HEK293T (cell line): ENCODE data around the gene HOXA3.

Experiments used
- CTCF ChIA-PET: fragments of 350-600 bp; formaldehyde crosslinking; extraction: SDS; loops from one replicate; lab custom pipeline; 2021; ENCODE audit warnings: antibody characterized with exemption, inconsistent platforms; lab: Yijun Ruan, JAX
- POLR2A ChIA-PET: fragments of 350-600 bp; formaldehyde crosslinking; extraction: SDS; loops from one replicate; lab custom pipeline; 2020; ENCODE audit warnings: antibody characterized with exemption, inconsistent platforms; lab: Yijun Ruan, JAX
- DNase-seq: peaks from one replicate; pipeline ENCODE4 v3.0.0; 2012; ENCODE audit warnings: mixed read lengths; ENCODE audit errors: extremely low spot score
- ARNT ChIP-seq: fragments of 450-650 bp; IDR thresholded peaks from 2 replicates; pipeline ENCODE4 v1.6.1; 2017; ENCODE audit warnings: mild to moderate bottlenecking
- BHLHE40 ChIP-seq: fragments of 450-650 bp; IDR thresholded peaks from 2 replicates; pipeline ENCODE4 v1.6.1; 2016; ENCODE audit warnings: mild to moderate bottlenecking, moderate library complexity, borderline replicate concordance
- CTBP1 ChIP-seq: fragments of 450-650 bp; IDR thresholded peaks from 2 replicates; pipeline ENCODE4 v1.6.1; 2016; ENCODE audit warnings: borderline replicate concordance
- ELF4 ChIP-seq: fragments of 450-650 bp; IDR thresholded peaks from 2 replicates; pipeline ENCODE4 v1.6.1; 2017; ENCODE audit warnings: antibody characterized with exemption
- FOXA1 ChIP-seq: fragments of 450-650 bp; IDR thresholded peaks from 2 replicates; pipeline ENCODE4 v1.6.1; 2016; ENCODE audit warnings: mild to moderate bottlenecking
- FOXK2 ChIP-seq: fragments of 450-650 bp; IDR thresholded peaks from 2 replicates; pipeline ENCODE4 v1.6.1; 2016; ENCODE audit warnings: mild to moderate bottlenecking
- FOXM1 ChIP-seq: fragments of 450-650 bp; IDR thresholded peaks from 2 replicates; pipeline ENCODE4 v1.6.1; 2017; ENCODE audit warnings: mild to moderate bottlenecking, borderline replicate concordance
- HDGF ChIP-seq: fragments of 450-650 bp; IDR thresholded peaks from 2 replicates; pipeline ENCODE4 v1.6.1; 2017; ENCODE audit warnings: antibody characterized with exemption, borderline replicate concordance
- L3MBTL2 ChIP-seq: fragments of 450-650 bp; conservative IDR thresholded peaks from 2 replicates; pipeline ENCODE4 v1.6.1; 2016; ENCODE audit warnings: mild to moderate bottlenecking
- LEF1 ChIP-seq: fragments of 450-650 bp; IDR thresholded peaks from 2 replicates; pipeline ENCODE4 v1.6.1; 2017; ENCODE audit warnings: mild to moderate bottlenecking, borderline replicate concordance
- NFRKB ChIP-seq: fragments of 450-650 bp; IDR thresholded peaks from 2 replicates; pipeline ENCODE4 v1.6.1; 2016; ENCODE audit warnings: mild to moderate bottlenecking, moderate library complexity
- PKNOX1 ChIP-seq: fragments of 450-650 bp; IDR thresholded peaks from 2 replicates; pipeline ENCODE4 v1.6.1; 2016
- SP1 ChIP-seq: fragments of 450-650 bp; IDR thresholded peaks from 2 replicates; pipeline ENCODE4 v1.6.1; 2017
- SUZ12 ChIP-seq: fragments of 450-650 bp; IDR thresholded peaks from 2 replicates; pipeline ENCODE4 v1.6.1; 2016; ENCODE audit warnings: mild to moderate bottlenecking
- TARDBP ChIP-seq: fragments of 450-650 bp; IDR thresholded peaks from 2 replicates; pipeline ENCODE4 v1.6.1; 2016
- ZNF384 ChIP-seq: fragments of 450-650 bp; IDR thresholded peaks from 2 replicates; pipeline ENCODE4 v1.6.1; 2016

HOXA3 gene

GRCh38 chr7:27142580-27143022 is 9.8 kb downstream of the HOXA3 start:
- ChIA-PET POLR2A (interaction anchor here (1.0 to 17.5 kb wide), 15 partner anchors 9 to 456 kb away, joined by 3 to 367 read pairs (median 5); partner anchors contain the start of genes HOXA1, HOXA10, HOXA3 and HOXA7), CTCF (interaction anchor here (0.8 to 4.9 kb wide), 6 partner anchors 9 to 771 kb away, joined by 3 to 20 read pairs (median 6); partner anchors contain the start of gene HOXA3)
- peak; percentile 89 for TF ChIP-seq PKNOX1
- TF ChIP-seq FOXM1 = no peak
- DNase-seq = no peak

DNA sequence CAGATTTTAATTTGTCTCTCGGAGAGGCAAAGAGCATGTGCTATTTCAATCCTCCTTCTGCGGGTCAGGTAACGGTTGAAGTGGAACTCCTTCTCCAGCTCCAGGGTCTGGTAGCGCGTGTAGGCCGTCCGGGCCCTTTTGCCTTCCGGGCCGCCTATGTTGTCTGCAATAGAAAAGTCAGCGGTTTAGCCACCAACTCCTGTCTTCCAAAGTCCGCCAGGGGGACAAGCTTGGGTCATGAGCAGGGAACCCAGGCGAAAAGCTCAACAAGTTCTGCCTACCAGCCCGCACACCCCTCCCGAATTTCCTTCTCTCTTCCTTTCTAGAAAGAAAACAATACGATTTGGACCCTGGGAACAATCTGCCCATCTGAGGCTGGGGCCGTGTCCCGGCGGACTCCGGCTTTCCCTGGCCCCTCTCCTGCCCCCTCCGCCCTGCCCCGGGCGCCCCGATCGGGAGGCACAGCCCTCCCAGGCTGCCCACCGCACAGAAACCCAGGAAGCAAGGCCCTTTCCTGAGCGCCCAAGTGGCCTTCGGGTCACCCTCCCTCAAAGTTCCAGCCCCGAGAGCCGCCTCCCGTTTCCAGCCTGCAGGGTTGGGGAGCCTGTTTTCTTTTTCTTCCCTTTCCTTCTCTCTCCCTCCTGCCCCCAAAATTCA is 10.3 kb downstream of the HOXA3 start:
- no peak for TF ChIP-seq NFRKB
- no peak for TF ChIP-seq ELF4
- TF ChIP-seq TARDBP = no peak
- TF ChIP-seq FOXM1 = no peak
- no peak for TF ChIP-seq ARNT
- TF ChIP-seq FOXK2 = no peak
- no peak for TF ChIP-seq PKNOX1
- no peak for TF ChIP-seq BHLHE40
- TF ChIP-seq ZNF384 = no peak
- TF ChIP-seq L3MBTL2 = no peak
- POLR2A ChIA-PET = interaction anchor here (0.9 to 3.5 kb wide), 17 partner anchors 9 to 455 kb away, joined by 3 to 15 read pairs (median 5); partner anchors contain the start of genes HOXA1, HOXA4, HOXA7 and SKAP2
- no peak for DNase-seq
- CTCF ChIA-PET = interaction anchor here (0.8 to 2.4 kb wide), 7 partner anchors 8 to 770 kb away, joined by 3 to 13 read pairs (median 4); no protein-coding TSS in a partner anchor

DNA sequence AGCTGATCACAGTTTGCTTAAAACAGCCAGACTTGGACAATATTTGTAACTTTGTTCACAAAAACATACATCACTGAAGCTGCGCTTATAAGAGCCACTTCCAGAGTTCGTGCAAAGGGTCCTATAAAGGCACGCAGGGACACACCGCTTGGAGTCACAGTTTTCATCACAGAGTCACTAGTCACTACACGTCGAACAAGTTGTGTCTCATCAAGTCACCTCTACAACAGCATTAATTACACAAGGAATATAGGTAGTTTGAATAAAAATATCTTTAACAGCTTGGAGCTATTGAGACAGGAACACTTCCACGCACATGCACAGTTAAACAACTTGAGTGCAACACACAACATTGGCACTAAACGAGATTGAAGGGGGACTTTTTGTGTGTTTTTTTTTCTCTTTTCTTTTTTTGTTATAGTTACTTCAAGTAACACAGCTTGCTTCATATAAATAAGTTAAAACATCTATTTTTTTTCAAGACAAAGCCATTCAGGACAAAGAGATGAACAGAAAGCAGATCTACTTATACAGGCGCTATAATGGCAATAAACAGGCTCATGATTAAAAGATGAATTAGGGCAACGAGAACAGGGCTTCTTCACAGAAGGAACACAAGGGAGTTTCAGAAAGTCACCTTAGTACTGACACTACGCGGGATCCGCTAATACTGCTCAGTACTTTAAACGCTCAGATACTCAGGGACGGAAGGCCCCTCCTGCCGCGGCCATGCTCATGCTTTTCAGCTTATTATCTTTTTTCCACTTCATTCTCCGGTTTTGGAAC is 11.1 kb downstream of the HOXA3 start:
- CTCF ChIA-PET = interaction anchor here (0.8 to 2.4 kb wide), 7 partner anchors 8 to 770 kb away, joined by 3 to 13 read pairs (median 4); no protein-coding TSS in a partner anchor
- DNase-seq = no peak
- TF ChIP-seq SP1 (no peak), L3MBTL2 (no peak), FOXA1 (no peak), ZNF384 (no peak), ARNT (no peak)
- POLR2A ChIA-PET = interaction anchor here (0.9 to 3.5 kb wide), 16 partner anchors 7 to 454 kb away, joined by 3 to 15 read pairs (median 5); partner anchors contain the start of genes HOXA11, HOXA3, HOXA4 and HOXA7

DNA sequence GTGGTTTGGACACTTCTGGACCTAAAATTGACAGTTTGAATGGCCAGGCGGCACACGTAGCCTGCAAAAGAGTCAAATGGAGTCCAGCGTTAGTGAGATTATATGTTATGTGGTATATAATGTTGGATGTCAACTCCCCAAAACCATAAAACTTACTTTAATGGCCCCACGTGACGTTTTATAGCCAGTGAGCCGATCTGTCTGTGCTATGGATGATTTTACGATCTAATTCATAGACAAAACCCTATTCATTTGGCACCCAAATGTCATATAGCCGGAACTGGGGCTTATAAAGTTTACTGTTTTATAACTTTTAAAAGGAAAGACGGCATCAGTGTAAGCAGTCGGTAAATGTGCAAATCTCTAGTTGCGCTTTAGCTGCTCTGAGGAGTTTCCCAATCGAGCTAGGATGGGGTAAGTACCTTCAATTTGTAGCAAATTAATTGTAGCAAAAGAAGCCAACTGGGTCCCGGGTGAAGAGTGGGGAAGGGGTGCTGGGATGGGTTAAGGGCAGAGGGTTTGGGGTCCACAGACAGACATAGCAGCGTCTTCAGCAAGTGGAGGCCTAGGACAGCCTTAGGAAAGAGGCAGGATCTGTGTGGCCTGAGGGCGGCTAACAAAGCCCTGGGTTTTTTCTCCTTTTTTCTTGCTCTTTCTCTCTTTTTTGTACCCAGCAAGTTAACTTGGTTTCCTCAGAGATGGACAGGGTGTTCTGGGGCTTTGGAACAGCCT is 12.1 kb downstream of the HOXA3 start:
- TF ChIP-seq FOXM1 = peak; percentile 38; the same call in 1 of the 2 replicates
- TF ChIP-seq SP1 = no peak
- TF ChIP-seq ARNT = peak; percentile 67; the same call in 1 of the 2 replicates
- peak; percentile 48; the same call in 1 of the 2 replicates for TF ChIP-seq BHLHE40
- no peak for TF ChIP-seq ZNF384
- no peak for TF ChIP-seq SUZ12
- peak; percentile 43 for TF ChIP-seq ELF4
- TF ChIP-seq L3MBTL2 = peak; percentile 41
- TF ChIP-seq FOXA1 = no peak
- no peak for TF ChIP-seq TARDBP
- TF ChIP-seq PKNOX1 = peak; percentile 94
- TF ChIP-seq FOXK2 = no peak
- no peak for TF ChIP-seq NFRKB
- no peak for TF ChIP-seq LEF1
- TF ChIP-seq HDGF = no peak
- peak; percentile 93 for TF ChIP-seq CTBP1
- ChIA-PET CTCF (interaction anchor here (0.5 to 2.4 kb wide), 4 partner anchors 39 to 458 kb away, joined by 3 to 13 read pairs (median 4); no protein-coding TSS in a partner anchor), POLR2A (interaction anchor here (0.7 to 3.5 kb wide), 17 partner anchors 8 to 283 kb away, joined by 3 to 15 read pairs (median 4); partner anchors contain the start of genes HOXA1, HOXA11, HOXA3 and HOXA4)
- no peak for DNase-seq

DNA sequence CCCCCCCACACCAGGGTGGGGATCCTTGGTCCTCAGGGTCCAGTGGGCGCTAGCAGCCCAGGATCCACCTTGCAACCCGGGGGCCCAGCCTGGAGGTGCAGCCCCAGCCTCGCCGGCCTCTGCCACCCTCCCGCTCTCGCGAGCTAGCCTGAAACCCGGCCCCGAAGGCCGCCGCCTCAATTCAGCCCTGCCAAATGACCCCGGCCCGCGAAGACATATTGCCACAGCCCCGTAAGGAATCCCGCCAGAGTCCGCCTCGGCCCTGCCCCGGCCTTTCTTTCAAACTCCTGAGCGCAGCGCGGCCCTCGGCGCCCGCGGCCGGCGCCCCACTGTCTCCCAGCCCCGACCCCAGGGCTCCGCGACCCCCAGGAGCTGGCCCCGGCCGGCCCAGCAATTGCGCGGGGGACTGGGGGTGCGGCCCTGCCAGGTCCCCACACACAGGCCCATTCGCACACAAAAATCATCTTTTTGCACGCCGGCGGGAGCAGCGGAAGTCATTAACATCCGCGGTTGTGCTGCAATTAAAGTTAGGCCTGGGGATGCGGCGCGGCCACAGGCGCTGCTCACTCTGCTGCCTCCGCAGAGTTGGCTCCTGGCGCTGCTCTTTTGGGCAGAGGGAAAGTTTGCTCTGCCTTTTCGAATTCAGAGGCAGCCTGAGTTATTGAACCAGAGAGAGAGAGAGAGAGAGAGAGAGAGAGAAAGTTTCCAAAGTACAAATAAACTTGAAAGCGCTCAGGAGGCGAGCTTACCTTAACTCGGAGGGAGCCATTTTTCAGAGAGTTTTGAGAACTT is 12.9 kb downstream of the HOXA3 start:
- ChIA-PET POLR2A (interaction anchor here (0.8 to 3.5 kb wide), 11 partner anchors 9 to 280 kb away, joined by 3 to 15 read pairs (median 4); partner anchors contain the start of genes HOXA11, HOXA3 and HOXA7), CTCF (interaction anchor here (0.5 to 2.4 kb wide), 4 partner anchors 40 to 457 kb away, joined by 3 to 13 read pairs (median 4); no protein-coding TSS in a partner anchor)
- no peak for DNase-seq
- TF ChIP-seq FOXM1 (no peak), SP1 (no peak), FOXK2 (no peak), L3MBTL2 (no peak; the same call in 1 of the 2 replicates), HDGF (no peak), ELF4 (no peak), TARDBP (no peak), ZNF384 (no peak), CTBP1 (no peak)
